ENCODE results near the gene GNLY. TPM values are rescaled to one million over a fixed set of nuclear protein-coding genes. Genes with fewer than 3 reads are reported as not detected.
A peak's percentile ranks its signal among the peaks of the same experiment; 100 is the strongest.

Gene GNLY
- total and polyA plus RNA-seq, 9 of the 15 experiments (the other 6 are each of a cell fraction or from before 2014, with no cell fraction given): not detected

- H3K27me3 ChIP-seq (ENCODE audit: control insufficient read depth in 2 of 2, insufficient read depth in 2 of 2, low read length in 2 of 2): peaks cover 18 to 52% of the 10 kb centered on the region in 2 experiments
- BruUV-seq (replicated peaks): no TSS peak
- ATAC-seq: no peak
- H2AFZ ChIP-seq (ENCODE audit: low read depth, low read length): no peak overlapping the region
- H3K4me3 ChIP-seq: no peak overlapping the region
- peak; percentile 11 for FAIRE-seq
- no peaks in the 10 kb centered on the region for H4K20me1 ChIP-seq (replicated peaks; ENCODE audit: control insufficient read depth, insufficient read depth, low read length)
- peaks cover 0 to 4% of the 10 kb centered on the region in 2 experiments; a peak in 2 of 5 replicates for H3K4me1 ChIP-seq (replicated peaks in 1 of 2; ENCODE audit: control insufficient read depth in 2 of 2, insufficient read depth in 2 of 2, low read length in 2 of 2)
- no peaks in the 10 kb centered on the region for H3K9me3 ChIP-seq (replicated peaks; ENCODE audit: control insufficient read depth, insufficient read depth, low read depth, low read length)
- H3K9ac ChIP-seq (ENCODE audit: insufficient read depth in 1 of 2, low read depth in 2 of 2, low read length in 2 of 2): no peak overlapping the region
- WGBS (ENCODE audit: insufficient coverage, low coverage, missing lambda C conversion rate): 0% methylated on average over 5 of the region's 5 CpGs
- CTCF ChIA-PET (ENCODE audit: low intra/inter-chr PET ratio): interaction anchor here (0.6 to 2.7 kb wide), 6 partner anchors 25 to 352 kb away, joined by 3 to 42 read pairs (median 4); no protein-coding TSS in a partner anchor
- no peaks in the 10 kb centered on the region for H3K36me3 ChIP-seq (ENCODE audit: control insufficient read depth, insufficient read depth, low read length)
- H3K9me1 ChIP-seq (ENCODE audit: control insufficient read depth, insufficient read depth, low read length): no peaks in the 10 kb centered on the region
- POLR2A ChIA-PET: interaction anchor here (1.3 kb wide), 1 partner anchor 11 kb away, joined by 6 read pairs; no protein-coding TSS in a partner anchor
- in situ Hi-C loops (cut with MboI): no loop called here
- no peak overlapping the region for H3K27ac ChIP-seq (ENCODE audit: extremely low read depth, low read depth, low read length)
- no peak overlapping the region for H3K4me2 ChIP-seq (ENCODE audit: insufficient read depth, low read length)
- intact Hi-C loops (cut with micrococcal nuclease): loop anchor here (2.0 kb wide), 1 partner anchor 76 kb away; no protein-coding TSS in a partner anchor
- H3K79me2 ChIP-seq (ENCODE audit: control insufficient read depth, insufficient read depth, low read length): no peaks in the 10 kb centered on the region
- no peak for DNase-seq (ENCODE audit: extremely low read depth in 1 of 4, low spot score in 3 of 4)
- TF ChIP-seq POU5F1 (IDR thresholded peaks at IDR 0.05; ENCODE audit: borderline replicate concordance, low read depth, low read length, partially characterized antibody) (no peak), TAF15 (IDR thresholded peaks at IDR 0.05; ENCODE audit: low read depth, low read length) (no peak), ZBTB11 (CRISPR knock-in tag; IDR thresholded peaks at IDR 0.05) (no peak), ZBTB7A (IDR thresholded peaks at IDR 0.05; ENCODE audit: borderline replicate concordance, control insufficient read depth, low read depth, low read length) (no peak), CHD7 (IDR thresholded peaks at IDR 0.05; ENCODE audit: low read depth, low read length) (no peak), KHSRP (IDR thresholded peaks at IDR 0.05) (no peak), CC2D1A (IDR thresholded peaks at IDR 0.05) (no peak)
Measured at GRCh38 chr2:85728342-85728741, 34.2 kb downstream of the GNLY start.
